ENCODE measurements around the gene ZFPL1. TPM values are rescaled to one million over a fixed set of nuclear protein-coding genes. Genes with fewer than 3 reads are reported as not detected.

The ZFPL1 gene
- total and polyA plus RNA-seq, 10 of the 15 experiments (the other 5 are each of a cell fraction or from before 2014, with no cell fraction given): 2.2 to 37.8 (median 27.0) TPM

- TF ChIP-seq RCOR1 (conservative IDR thresholded peaks at IDR 0.05; ENCODE audit: low read depth, low read length): 0 out of 2 replicates have a peak, but pooled peaks have one; percentile 31
- TF ChIP-seq GATAD2B (conservative IDR thresholded peaks at IDR 0.05; ENCODE audit: low read depth): 0 out of 2 replicates have a peak, but pooled peaks have one; percentile 37
- 0 out of 2 replicates have a peak, but pooled peaks have one; percentile 37 for TF ChIP-seq BRCA1 (IDR thresholded peaks at IDR 0.05; ENCODE audit: low read depth, low read length)
- TF ChIP-seq CHD1 (IDR thresholded peaks at IDR 0.05; ENCODE audit: low read depth, low read length): no peak
- TF ChIP-seq CBFB (IDR thresholded peaks at IDR 0.05; ENCODE audit: low read depth): no peak; the same call in 1 of the 2 replicates
- TF ChIP-seq BCL3 (IDR thresholded peaks at IDR 0.05; ENCODE audit: borderline replicate concordance, insufficient read depth, low read depth, low read length, poor library complexity, severe bottlenecking): no peak
- peak; percentile 55; the same call in 1 of the 2 replicates for TF ChIP-seq ZNF207 (IDR thresholded peaks at IDR 0.05; ENCODE audit: borderline replicate concordance)
- TF ChIP-seq ELK1 (IDR thresholded peaks at IDR 0.05; ENCODE audit: low read depth, low read length): no peak; the same call in 1 of the 2 replicates
- no peak; the same call in 1 of the 2 replicates for TF ChIP-seq LARP7 (IDR thresholded peaks at IDR 0.05)
- no peak for TF ChIP-seq ESRRA (IDR thresholded peaks at IDR 0.05; ENCODE audit: low read length)
- TF ChIP-seq HDAC6 (IDR thresholded peaks at IDR 0.05; ENCODE audit: unreplicated experiment): no peak
- TF ChIP-seq BMI1 (IDR thresholded peaks at IDR 0.05; ENCODE audit: borderline replicate concordance): no peak
- TF ChIP-seq FOXM1 (IDR thresholded peaks at IDR 0.05; ENCODE audit: low read depth, low read length): no peak
- peak; percentile 44 for TF ChIP-seq SIX5 (IDR thresholded peaks at IDR 0.05; ENCODE audit: low read depth, low read length, severe bottlenecking)
- TF ChIP-seq STAT1 (conservative IDR thresholded peaks at IDR 0.05): 0 out of 2 replicates have a peak, but pooled peaks have one; percentile 4
- TF ChIP-seq ZNF24 (IDR thresholded peaks at IDR 0.05): no peak
- no peak for TF ChIP-seq ATF2 (IDR thresholded peaks at IDR 0.05; ENCODE audit: low read length)
- no peak for TF ChIP-seq SREBF1 (IDR thresholded peaks at IDR 0.05; ENCODE audit: low read length)
- peak; percentile 94 for TF ChIP-seq POLR2AphosphoS5 (IDR thresholded peaks at IDR 0.05; ENCODE audit: low read length)
- TF ChIP-seq ZBTB33 (IDR thresholded peaks at IDR 0.05): no peak
- TF ChIP-seq TAF1 (IDR thresholded peaks at IDR 0.05; ENCODE audit: borderline replicate concordance, low read depth, low read length): peak; percentile 93
- peak; percentile 54; the same call in 1 of the 2 replicates for TF ChIP-seq NFYB (IDR thresholded peaks at IDR 0.05; ENCODE audit: insufficient read depth, low read depth, low read length)
- TF ChIP-seq ATF7 (IDR thresholded peaks at IDR 0.05; ENCODE audit: low read depth): peak; percentile 64
- TF ChIP-seq POU2F2 (IDR thresholded peaks at IDR 0.05; ENCODE audit: borderline replicate concordance, low read depth, low read length): peak; percentile 65
- TF ChIP-seq SUZ12 (IDR thresholded peaks at IDR 0.05; ENCODE audit: unreplicated experiment): no peak
- no peak for TF ChIP-seq KDM1A (IDR thresholded peaks at IDR 0.05; ENCODE audit: borderline replicate concordance)
Observed at GRCh38 chr11:65121865-65122696, 38.1 kb downstream of the ZFPL1 start, which contains the start of the genes FAU and MRPL49 (continued).

Data from GM12878 (cell line).